Measurements from ENCODE around the gene OSGIN1. TPM values are rescaled to one million over a fixed set of nuclear protein-coding genes. Genes with fewer than 3 reads are reported as not detected.

The OSGIN1 gene
- total and polyA plus RNA-seq, 12 donors = 3.2 to 14.5 (median 5.5) TPM

DNA sequence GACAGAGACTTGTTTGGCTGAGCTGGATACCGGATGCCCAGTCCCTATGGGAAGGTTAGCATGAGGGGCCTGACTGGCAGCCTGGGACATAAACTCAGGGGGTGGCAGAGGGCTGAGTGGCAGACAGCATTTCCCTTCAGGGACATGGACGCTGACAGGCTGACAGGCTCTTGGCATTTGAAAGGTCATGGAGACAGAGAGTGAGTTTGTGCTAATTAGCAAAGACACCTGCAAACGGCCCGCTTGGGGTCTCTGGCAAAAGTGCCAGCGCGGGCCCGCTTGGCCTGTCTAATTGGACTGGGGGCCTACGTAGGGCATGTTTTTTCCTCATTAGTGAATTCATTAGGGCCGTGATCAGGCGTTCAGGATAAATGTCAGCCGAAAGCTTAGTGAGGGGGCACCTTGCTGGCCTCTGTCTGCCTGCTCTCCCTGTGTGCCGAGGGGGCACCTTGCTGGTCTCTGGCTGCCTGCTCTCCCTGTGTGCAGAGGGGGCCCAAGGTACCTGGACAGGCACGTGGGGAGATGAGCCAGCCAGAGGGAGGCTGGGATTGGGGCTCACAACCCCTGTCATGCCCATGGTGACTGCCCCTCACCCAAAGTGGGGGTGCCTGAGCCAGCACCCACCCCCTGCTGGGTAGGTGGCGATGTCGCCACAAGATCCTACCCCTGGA, 22.7 kb downstream of the OSGIN1 start:
- Histone ChIP-seq H3K4me3 (no peak overlapping the region), H3K36me3 (no peaks in the 10 kb centered on the region), H3K27me3 (no peaks in the 10 kb centered on the region), H3K4me1 (no peaks in the 10 kb centered on the region), H3K9me3 (peaks cover 0 to 18% (median 5%) of the 10 kb centered on the region in 11 donors), H3K27ac (no peak overlapping the region)
- 80 to 88% methylated on average over 15 of the region's 15 CpGs for WGBS, 2 donors
- no peak for DNase-seq
- ATAC-seq = no peak
- intact Hi-C loops (cut with DNase I) = loop anchor here in 1 of 10 donors (10.0 kb wide), 1 partner anchor 69 kb away; the partner anchor contains the start of gene SLC38A8
- TF ChIP-seq, protein P1, sequence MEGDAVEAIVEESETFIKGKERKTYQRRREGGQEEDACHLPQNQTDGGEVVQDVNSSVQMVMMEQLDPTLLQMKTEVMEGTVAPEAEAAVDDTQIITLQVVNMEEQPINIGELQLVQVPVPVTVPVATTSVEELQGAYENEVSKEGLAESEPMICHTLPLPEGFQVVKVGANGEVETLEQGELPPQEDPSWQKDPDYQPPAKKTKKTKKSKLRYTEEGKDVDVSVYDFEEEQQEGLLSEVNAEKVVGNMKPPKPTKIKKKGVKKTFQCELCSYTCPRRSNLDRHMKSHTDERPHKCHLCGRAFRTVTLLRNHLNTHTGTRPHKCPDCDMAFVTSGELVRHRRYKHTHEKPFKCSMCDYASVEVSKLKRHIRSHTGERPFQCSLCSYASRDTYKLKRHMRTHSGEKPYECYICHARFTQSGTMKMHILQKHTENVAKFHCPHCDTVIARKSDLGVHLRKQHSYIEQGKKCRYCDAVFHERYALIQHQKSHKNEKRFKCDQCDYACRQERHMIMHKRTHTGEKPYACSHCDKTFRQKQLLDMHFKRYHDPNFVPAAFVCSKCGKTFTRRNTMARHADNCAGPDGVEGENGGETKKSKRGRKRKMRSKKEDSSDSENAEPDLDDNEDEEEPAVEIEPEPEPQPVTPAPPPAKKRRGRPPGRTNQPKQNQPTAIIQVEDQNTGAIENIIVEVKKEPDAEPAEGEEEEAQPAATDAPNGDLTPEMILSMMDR (IDR thresholded peaks at IDR 0.05) = no peak

DNA sequence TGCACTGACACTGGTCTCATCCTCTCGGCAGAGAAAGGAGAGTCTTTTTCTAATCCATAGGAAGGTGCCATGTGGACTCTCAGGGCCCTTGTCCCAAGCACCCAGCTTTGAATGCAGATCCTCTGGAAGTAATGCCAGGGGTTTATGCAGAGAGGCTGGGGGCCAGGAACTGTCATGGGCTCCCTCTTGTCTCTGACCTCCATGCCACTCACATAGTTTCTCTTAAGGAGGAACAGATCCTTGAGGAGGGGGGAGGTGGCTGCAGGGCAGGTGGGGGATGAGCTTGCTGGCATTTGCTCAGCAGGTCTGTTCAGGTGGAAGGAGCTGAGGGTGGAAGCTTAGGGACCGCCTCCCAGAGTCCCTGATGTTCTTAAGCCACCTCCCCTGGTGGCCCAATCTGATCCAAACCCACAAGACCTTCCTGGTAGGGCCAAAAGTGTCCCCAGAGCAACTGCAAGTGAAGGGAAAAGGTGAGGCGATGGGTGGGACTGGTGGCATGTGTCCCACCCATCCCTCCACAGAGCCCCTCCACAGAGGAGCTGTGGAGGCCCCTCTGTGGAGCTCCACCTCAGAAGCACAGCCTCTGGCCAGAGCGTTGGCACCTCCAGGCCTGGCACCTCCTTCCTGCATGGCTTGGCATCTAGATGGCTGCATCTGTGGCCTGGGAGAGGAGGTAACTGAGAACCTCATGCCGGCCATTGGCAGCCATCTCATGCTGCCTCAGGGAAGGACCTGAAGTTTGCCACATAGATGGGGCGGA, 24.2 kb downstream of the OSGIN1 start:
- ATAC-seq = no peak

DNA sequence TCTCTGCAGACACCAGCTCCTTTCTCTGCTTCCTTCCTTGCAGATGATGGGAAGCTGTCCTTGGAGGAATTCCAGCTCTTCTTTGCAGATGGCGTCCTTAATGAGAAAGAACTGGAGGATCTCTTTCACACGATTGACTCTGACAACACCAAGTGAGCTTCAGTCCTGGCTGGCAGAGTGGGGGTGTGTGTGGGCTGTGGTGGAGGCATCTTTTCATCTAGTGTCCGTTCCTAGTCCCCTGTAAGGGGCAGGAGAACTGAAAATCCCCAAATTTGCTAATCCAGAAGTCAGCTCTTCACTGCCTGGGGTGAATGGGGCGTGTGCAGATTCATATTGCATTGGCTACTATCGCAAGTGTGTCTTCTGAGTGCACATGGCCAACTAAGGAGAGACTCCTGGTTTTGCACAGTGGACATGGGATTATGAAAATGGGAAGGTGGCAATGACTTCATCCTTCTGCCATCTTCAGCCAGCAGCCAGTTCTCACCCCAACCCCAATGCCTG, 25.4 kb downstream of the OSGIN1 start:
- H3K36me3 ChIP-seq = no peaks in the 10 kb centered on the region
- H3K27ac ChIP-seq = no peak overlapping the region
- ATAC-seq = no peak
- H3K4me3 ChIP-seq = no peak overlapping the region
- TF ChIP-seq, protein P1 (IDR thresholded peaks at IDR 0.05) = no peak
- intact Hi-C loops (cut with DNase I) = loop anchor here in 1 of 10 donors (10.0 kb wide), 1 partner anchor 66 kb away; the partner anchor contains the start of gene SLC38A8
- peaks cover 0 to 23% (median 5%) of the 10 kb centered on the region in 11 donors for H3K9me3 ChIP-seq
- DNase-seq = no peak
- H3K27me3 ChIP-seq = no peaks in the 10 kb centered on the region
- 72 to 85% methylated on average over 5 of the region's 5 CpGs for WGBS, 2 donors
- H3K4me1 ChIP-seq = peaks cover 0 to 6% (median 0%) of the 10 kb centered on the region in 9 donors

More for the DNA sequence above, 24.2 kb downstream of the OSGIN1 start:
- Histone ChIP-seq H3K4me1 (no peaks in the 10 kb centered on the region), H3K27ac (no peak overlapping the region), H3K27me3 (no peaks in the 10 kb centered on the region), H3K4me3 (no peak overlapping the region), H3K36me3 (no peaks in the 10 kb centered on the region), H3K9me3 (peaks cover 0 to 21% (median 5%) of the 10 kb centered on the region in 11 donors)
- no peak for DNase-seq
- 87 to 93% methylated on average over 6 of the region's 6 CpGs for WGBS, 2 donors
- intact Hi-C loops (cut with DNase I) = loop anchor here in 1 of 10 donors (10.0 kb wide), 1 partner anchor 68 kb away; the partner anchor contains the start of gene SLC38A8
- TF ChIP-seq, protein P1 (IDR thresholded peaks at IDR 0.05) = no peak

DNA sequence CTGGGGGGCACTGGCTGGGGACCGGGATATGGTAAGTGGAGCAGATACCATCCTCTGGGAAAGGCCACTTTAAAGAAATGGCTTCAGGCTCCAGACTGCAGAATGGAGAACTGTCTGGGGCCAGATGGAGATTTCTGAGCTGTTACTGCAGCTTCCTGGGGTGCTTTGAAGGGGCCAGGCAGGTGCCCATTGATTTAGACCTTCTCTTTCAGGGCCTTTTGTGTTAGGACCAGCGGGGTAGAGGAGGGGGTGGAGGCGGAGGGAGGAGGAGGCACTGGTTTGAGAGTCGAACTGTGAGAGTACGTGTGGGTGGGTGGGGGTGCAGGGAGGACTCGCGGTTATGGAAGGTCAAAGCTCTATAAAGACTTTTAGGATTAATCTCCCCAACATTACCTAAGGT, 26.4 kb downstream of the OSGIN1 start:
- Histone ChIP-seq H3K9me3 (peaks cover 0 to 23% (median 5%) of the 10 kb centered on the region in 11 donors), H3K4me3 (no peak overlapping the region), H3K36me3 (no peaks in the 10 kb centered on the region), H3K4me1 (peaks cover 0 to 8% (median 0%) of the 10 kb centered on the region in 9 donors), H3K27me3 (no peaks in the 10 kb centered on the region), H3K27ac (no peak overlapping the region)
- TF ChIP-seq, protein P1 (IDR thresholded peaks at IDR 0.05) = no peak
- ATAC-seq (no peak), DNase-seq (no peak)
- WGBS, 2 donors = 93 to 96% methylated on average over 7 of the region's 7 CpGs
- intact Hi-C loops (cut with DNase I) = loop anchor here in 1 of 10 donors (10.0 kb wide), 1 partner anchor 65 kb away; the partner anchor contains the start of gene SLC38A8

Measured in heart right ventricle (tissue), 16 donors.